Peyer's patch (tissue), 4 donors: Measurements from ENCODE around the gene VAV3.

Experiments
- CTCF ChIP-seq, 6 experiments: fragments of 450-650 bp in 4 of 6; fragments of 200-600 bp in 2 of 6; sonication (generic) in 1 of 6; IDR thresholded peaks; one replicate each; pipeline ENCODE4 v1.5.1; 2017 to 2019; ENCODE audit warnings: antibody characterized with exemption in 6 of 6, mild to moderate bottlenecking in 3 of 6, moderate library complexity in 1 of 6
- POLR2A ChIP-seq, 2 donors: fragments of 450-650 bp; IDR thresholded peaks; one replicate each; pipeline ENCODE4 v1.5.1; 2017; ENCODE audit warnings: antibody characterized with exemption in 2 of 2, mild to moderate bottlenecking in 2 of 2, moderate library complexity in 2 of 2

GRCh38 chr1:107991371-107992066 is 26.5 kb upstream of the VAV3 start:
- no peak for TF ChIP-seq CTCF (IDR thresholded peaks at IDR 0.05)
- no peak for TF ChIP-seq POLR2A (IDR thresholded peaks at IDR 0.05)
